Measurements from ENCODE around the gene GABRB1. TPM values are rescaled to one million over a fixed set of nuclear protein-coding genes. Genes with fewer than 3 reads are reported as not detected.

The GABRB1 gene
- total and polyA plus RNA-seq, 2 experiments from 2014 or later, result 2.8 to 5.5 TPM

DNA sequence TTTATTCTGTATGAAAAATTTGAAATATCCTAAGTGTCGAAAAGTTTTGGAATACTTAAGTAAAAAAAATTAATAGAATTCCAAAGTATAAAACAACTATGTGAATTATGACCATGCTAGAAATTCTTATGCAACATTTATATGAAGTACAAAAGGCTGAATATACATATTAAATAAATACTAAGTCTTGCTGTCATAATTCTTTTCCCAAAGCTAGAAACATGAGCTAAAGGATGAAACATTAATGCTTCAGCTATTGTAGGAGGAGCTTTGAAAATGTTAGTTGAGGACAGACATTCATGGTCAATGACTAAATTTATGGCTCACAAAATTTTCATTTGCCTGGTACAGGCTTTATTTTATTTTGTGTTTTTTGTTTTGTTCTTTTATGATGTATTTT is 207.3 kb downstream of the GABRB1 start:
- no peak overlapping the region for H2AFZ ChIP-seq
- H3K9me2 ChIP-seq (replicated peaks; ENCODE audit: insufficient read depth), result no peaks in the 10 kb centered on the region
- H4K20me1 ChIP-seq (ENCODE audit: insufficient read depth, poor library complexity, severe bottlenecking), result no peaks in the 10 kb centered on the region
- no peaks in the 10 kb centered on the region for H3K4me1 ChIP-seq (ENCODE audit: insufficient read depth)
- no peaks in the 10 kb centered on the region for H3K36me3 ChIP-seq (replicated peaks; ENCODE audit: insufficient read depth, low read depth)
- 84% methylated on average over 1 of the region's 1 CpG for WGBS (ENCODE audit: low lambda C conversion rate, missing lambda C conversion rate)
- no peaks in the 10 kb centered on the region for H3K9me3 ChIP-seq (ENCODE audit: low read depth)
- no peak overlapping the region for H3K4me3 ChIP-seq
- TF ChIP-seq EZH2 (IDR thresholded peaks at IDR 0.05; ENCODE audit: borderline replicate concordance), result no peak
- TF ChIP-seq EZH2phosphoT487 (IDR thresholded peaks at IDR 0.05; ENCODE audit: low read depth, severe bottlenecking, unreplicated experiment), result no peak
- TF ChIP-seq, protein P1, sequence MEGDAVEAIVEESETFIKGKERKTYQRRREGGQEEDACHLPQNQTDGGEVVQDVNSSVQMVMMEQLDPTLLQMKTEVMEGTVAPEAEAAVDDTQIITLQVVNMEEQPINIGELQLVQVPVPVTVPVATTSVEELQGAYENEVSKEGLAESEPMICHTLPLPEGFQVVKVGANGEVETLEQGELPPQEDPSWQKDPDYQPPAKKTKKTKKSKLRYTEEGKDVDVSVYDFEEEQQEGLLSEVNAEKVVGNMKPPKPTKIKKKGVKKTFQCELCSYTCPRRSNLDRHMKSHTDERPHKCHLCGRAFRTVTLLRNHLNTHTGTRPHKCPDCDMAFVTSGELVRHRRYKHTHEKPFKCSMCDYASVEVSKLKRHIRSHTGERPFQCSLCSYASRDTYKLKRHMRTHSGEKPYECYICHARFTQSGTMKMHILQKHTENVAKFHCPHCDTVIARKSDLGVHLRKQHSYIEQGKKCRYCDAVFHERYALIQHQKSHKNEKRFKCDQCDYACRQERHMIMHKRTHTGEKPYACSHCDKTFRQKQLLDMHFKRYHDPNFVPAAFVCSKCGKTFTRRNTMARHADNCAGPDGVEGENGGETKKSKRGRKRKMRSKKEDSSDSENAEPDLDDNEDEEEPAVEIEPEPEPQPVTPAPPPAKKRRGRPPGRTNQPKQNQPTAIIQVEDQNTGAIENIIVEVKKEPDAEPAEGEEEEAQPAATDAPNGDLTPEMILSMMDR (IDR thresholded peaks at IDR 0.05; ENCODE audit: poor library complexity), result no peak
- H3K4me2 ChIP-seq, result no peak overlapping the region
- H3K27me3 ChIP-seq, result no peaks in the 10 kb centered on the region
- DNase-seq (ENCODE audit: low spot score), result no peak
- no peak overlapping the region for H3K27ac ChIP-seq
- H3K79me2 ChIP-seq, result no peaks in the 10 kb centered on the region

DNA sequence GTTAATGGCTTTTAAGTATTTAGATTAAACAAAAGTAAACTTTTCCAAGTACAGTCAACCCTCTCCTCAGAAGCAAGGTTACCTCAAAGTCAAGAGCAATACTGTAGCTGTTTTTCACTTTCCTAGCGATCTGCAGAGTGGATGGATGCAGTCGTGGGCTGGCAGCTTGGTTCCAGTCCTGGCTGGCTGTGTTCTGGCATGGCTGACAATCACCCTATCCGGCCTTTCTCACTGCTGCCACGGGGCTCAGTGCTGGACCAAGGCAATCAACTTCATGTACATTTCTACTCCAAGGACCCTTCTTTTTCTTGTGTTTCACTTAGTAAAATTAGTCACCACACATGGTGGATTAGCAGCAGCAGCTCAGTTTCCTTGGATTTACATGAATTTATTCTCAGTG is 208.3 kb downstream of the GABRB1 start:
- Histone ChIP-seq H3K79me2 (no peaks in the 10 kb centered on the region), H2AFZ (no peak overlapping the region), H3K27me3 (no peaks in the 10 kb centered on the region), H3K4me2 (no peak overlapping the region), H3K4me3 (no peak overlapping the region), H3K27ac (no peak overlapping the region), H4K20me1 (ENCODE audit: insufficient read depth, poor library complexity, severe bottlenecking) (no peaks in the 10 kb centered on the region), H3K4me1 (ENCODE audit: insufficient read depth) (no peaks in the 10 kb centered on the region), H3K36me3 (replicated peaks; ENCODE audit: insufficient read depth, low read depth) (no peaks in the 10 kb centered on the region), H3K9me2 (replicated peaks; ENCODE audit: insufficient read depth) (no peaks in the 10 kb centered on the region), H3K9me3 (ENCODE audit: low read depth) (no peaks in the 10 kb centered on the region)
- no peak for DNase-seq (ENCODE audit: low spot score)
- TF ChIP-seq, protein P1 (IDR thresholded peaks at IDR 0.05; ENCODE audit: poor library complexity), result no peak
- no peak for TF ChIP-seq EZH2 (IDR thresholded peaks at IDR 0.05; ENCODE audit: borderline replicate concordance)
- TF ChIP-seq EZH2phosphoT487 (IDR thresholded peaks at IDR 0.05; ENCODE audit: low read depth, severe bottlenecking, unreplicated experiment), result no peak
- 74% methylated on average over 4 of the region's 4 CpGs for WGBS (ENCODE audit: low lambda C conversion rate, missing lambda C conversion rate)

DNA sequence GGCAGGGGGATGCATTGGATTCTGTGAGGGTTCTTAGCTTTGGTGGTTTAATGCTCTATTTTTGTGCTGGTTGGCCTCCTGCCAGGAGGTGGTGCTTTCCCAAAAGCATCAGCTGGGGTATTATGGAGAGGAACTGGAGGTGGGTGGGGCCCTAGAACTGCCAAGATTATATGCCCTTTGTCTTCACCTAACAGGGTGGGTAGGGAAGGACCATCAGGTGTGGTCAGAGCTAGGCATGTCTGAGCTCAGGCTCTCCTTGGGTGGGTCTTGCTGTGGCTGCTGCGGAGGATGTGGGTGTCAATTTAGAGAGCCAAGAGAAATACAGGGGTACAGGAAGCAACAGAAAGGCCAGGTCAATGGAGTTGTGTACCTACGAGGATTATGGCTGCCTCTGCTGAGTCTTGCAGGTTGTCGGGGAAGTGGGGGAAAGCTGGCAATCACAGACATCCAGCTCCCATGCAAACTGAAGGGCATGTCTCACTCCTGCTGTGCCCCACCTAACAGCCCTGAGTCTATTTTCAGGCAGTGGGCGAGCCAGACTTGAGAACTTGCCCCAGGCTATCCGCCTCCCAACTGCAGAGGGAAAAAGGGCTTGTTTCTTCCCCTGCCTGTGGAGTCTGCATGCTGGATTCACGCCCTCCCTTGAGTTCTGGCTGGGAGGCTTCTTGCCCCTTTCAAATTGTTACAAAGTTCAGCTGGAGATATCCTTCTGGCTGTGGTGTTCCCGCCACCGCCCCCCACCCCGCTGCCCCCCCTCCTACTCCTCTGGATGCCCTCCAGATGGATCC is 220.2 kb downstream of the GABRB1 start:
- Histone ChIP-seq H3K9me2 (replicated peaks; ENCODE audit: insufficient read depth) (no peaks in the 10 kb centered on the region), H3K4me1 (ENCODE audit: insufficient read depth) (no peaks in the 10 kb centered on the region), H3K4me3 (no peak overlapping the region), H2AFZ (no peak overlapping the region), H3K27ac (no peak overlapping the region), H3K36me3 (replicated peaks; ENCODE audit: insufficient read depth, low read depth) (no peaks in the 10 kb centered on the region), H4K20me1 (ENCODE audit: insufficient read depth, poor library complexity, severe bottlenecking) (no peaks in the 10 kb centered on the region), H3K79me2 (no peaks in the 10 kb centered on the region), H3K9me3 (ENCODE audit: low read depth) (no peaks in the 10 kb centered on the region), H3K27me3 (no peaks in the 10 kb centered on the region), H3K4me2 (no peak overlapping the region)
- no peak for DNase-seq (ENCODE audit: low spot score)
- WGBS (ENCODE audit: low lambda C conversion rate, missing lambda C conversion rate), result 78% methylated on average over 9 of the region's 9 CpGs
- TF ChIP-seq EZH2 (IDR thresholded peaks at IDR 0.05; ENCODE audit: borderline replicate concordance) (no peak), EZH2phosphoT487 (IDR thresholded peaks at IDR 0.05; ENCODE audit: low read depth, severe bottlenecking, unreplicated experiment) (no peak)

DNA sequence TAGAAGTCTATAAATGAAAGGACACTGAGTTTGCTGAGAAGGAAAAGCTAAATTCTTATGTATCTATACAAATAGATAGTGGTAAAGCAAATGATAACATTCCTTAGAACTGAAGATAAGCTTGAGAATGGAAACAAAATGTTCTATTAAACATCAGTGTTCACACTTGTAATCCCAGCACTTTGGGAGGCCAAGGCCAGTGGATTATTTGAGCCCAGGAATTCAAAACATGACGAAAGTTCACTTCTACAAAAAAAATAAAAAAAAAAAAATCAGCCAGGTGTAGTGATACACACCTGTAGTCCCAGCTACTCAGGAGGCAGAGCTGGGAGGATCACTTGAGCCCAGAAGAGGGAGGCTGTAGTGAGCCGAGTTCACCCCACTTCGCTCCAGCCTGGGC is 232.4 kb downstream of the GABRB1 start:
- no peaks in the 10 kb centered on the region for H4K20me1 ChIP-seq (ENCODE audit: insufficient read depth, poor library complexity, severe bottlenecking)
- no peaks in the 10 kb centered on the region for H3K9me2 ChIP-seq (replicated peaks; ENCODE audit: insufficient read depth)
- 79% methylated on average over 3 of the region's 3 CpGs for WGBS (ENCODE audit: low lambda C conversion rate, missing lambda C conversion rate)
- TF ChIP-seq EZH2phosphoT487 (IDR thresholded peaks at IDR 0.05; ENCODE audit: low read depth, severe bottlenecking, unreplicated experiment) (no peak), EZH2 (IDR thresholded peaks at IDR 0.05; ENCODE audit: borderline replicate concordance) (no peak)
- TF ChIP-seq, protein P1 (IDR thresholded peaks at IDR 0.05; ENCODE audit: poor library complexity), result no peak
- no peak overlapping the region for H3K4me3 ChIP-seq
- H3K27ac ChIP-seq, result no peak overlapping the region
- H3K79me2 ChIP-seq, result no peaks in the 10 kb centered on the region
- no peak overlapping the region for H3K4me2 ChIP-seq
- no peaks in the 10 kb centered on the region for H3K27me3 ChIP-seq
- H3K36me3 ChIP-seq (replicated peaks; ENCODE audit: insufficient read depth, low read depth), result no peaks in the 10 kb centered on the region
- H3K4me1 ChIP-seq (ENCODE audit: insufficient read depth), result peaks cover 4% of the 10 kb centered on the region
- DNase-seq (ENCODE audit: low spot score), result no peak
- H3K9me3 ChIP-seq (ENCODE audit: low read depth), result no peaks in the 10 kb centered on the region
- H2AFZ ChIP-seq, result no peak overlapping the region
